ENCODE data around the gene USP28.

The USP28 gene

GRCh38 chr11:113829751-113830150 is 45.6 kb downstream of the USP28 start:
- H2BK12ac ChIP-seq (ENCODE audit: low read length) = no peak overlapping the region
- no peak overlapping the region for H3K14ac ChIP-seq (ENCODE audit: low read length)
- peaks cover 0 to 8% of the 10 kb centered on the region in 2 experiments for H3K36me3 ChIP-seq (ENCODE audit: control insufficient read depth in 1 of 2, insufficient read depth in 2 of 2, low read length in 2 of 2)
- H4K12ac ChIP-seq (ENCODE audit: low read depth, low read length) = no peak overlapping the region
- no peak overlapping the region for H3K27ac ChIP-seq (ENCODE audit: low read depth, low read length)
- WGBS (ENCODE audit: extremely low coverage, insufficient coverage, insufficient read length) = no CpG with 5 or more reads among the region's 2 CpGs
- H2AFZ ChIP-seq (ENCODE audit: insufficient read depth, low read length, poor library complexity) = no peak overlapping the region
- no peak overlapping the region for H4K91ac ChIP-seq (ENCODE audit: low read depth, low read length)
- no peaks in the 10 kb centered on the region for H3K79me2 ChIP-seq (ENCODE audit: control insufficient read depth, insufficient read depth, low read length, poor library complexity)
- H2BK5ac ChIP-seq (ENCODE audit: low read depth, low read length, poor library complexity) = no peak overlapping the region
- no peak overlapping the region for H3K4ac ChIP-seq (ENCODE audit: low read depth, low read length)
- H3K79me1 ChIP-seq (ENCODE audit: low read length) = no peaks in the 10 kb centered on the region
- H3K9ac ChIP-seq (ENCODE audit: low read length) = no peak overlapping the region
- no peak overlapping the region for H3K4me2 ChIP-seq (ENCODE audit: low read length)
- H3K27me3 ChIP-seq (ENCODE audit: insufficient read depth, low read length) = no peaks in the 10 kb centered on the region
- no peak overlapping the region for H3K18ac ChIP-seq (ENCODE audit: low read length)
- no peak for DNase-seq
- H3K9me3 ChIP-seq (ENCODE audit: insufficient read depth, low read depth, low read length) = no peaks in the 10 kb centered on the region
- no peak overlapping the region for H2BK120ac ChIP-seq (ENCODE audit: insufficient read depth, low read length, poor library complexity)
- no peaks in the 10 kb centered on the region for H3K4me1 ChIP-seq (ENCODE audit: control insufficient read depth in 1 of 2, insufficient read depth in 2 of 2, low read length in 2 of 2)
- H4K8ac ChIP-seq (ENCODE audit: low read depth, low read length) = no peak overlapping the region
- no peak overlapping the region for H3K23ac ChIP-seq (ENCODE audit: low read length)
- no peak overlapping the region for H3K4me3 ChIP-seq (ENCODE audit: low read depth, low read length)
- H2AK5ac ChIP-seq (ENCODE audit: low read length) = no peak overlapping the region

GRCh38 chr11:113828191-113828590 is 47.2 kb downstream of the USP28 start:
- Histone ChIP-seq H3K9me3 (ENCODE audit: insufficient read depth, low read depth, low read length) (no peaks in the 10 kb centered on the region), H3K36me3 (ENCODE audit: control insufficient read depth in 1 of 2, insufficient read depth in 2 of 2, low read length in 2 of 2) (peaks cover 0 to 6% of the 10 kb centered on the region in 2 experiments), H4K91ac (ENCODE audit: low read depth, low read length) (no peak overlapping the region), H4K12ac (ENCODE audit: low read depth, low read length) (no peak overlapping the region), H2BK12ac (ENCODE audit: low read length) (no peak overlapping the region), H2BK5ac (ENCODE audit: low read depth, low read length, poor library complexity) (no peak overlapping the region), H3K9ac (ENCODE audit: low read length) (no peak overlapping the region), H3K4me1 (ENCODE audit: control insufficient read depth in 1 of 2, insufficient read depth in 2 of 2, low read length in 2 of 2) (no peaks in the 10 kb centered on the region), H3K4me2 (ENCODE audit: low read length) (no peak overlapping the region), H3K27ac (ENCODE audit: low read depth, low read length) (no peak overlapping the region), H3K14ac (ENCODE audit: low read length) (no peak overlapping the region), H3K18ac (ENCODE audit: low read length) (no peak overlapping the region), H2AK5ac (ENCODE audit: low read length) (no peak overlapping the region), H2AFZ (ENCODE audit: insufficient read depth, low read length, poor library complexity) (no peak overlapping the region), H3K79me2 (ENCODE audit: control insufficient read depth, insufficient read depth, low read length, poor library complexity) (no peaks in the 10 kb centered on the region), H3K27me3 (ENCODE audit: insufficient read depth, low read length) (no peaks in the 10 kb centered on the region), H4K8ac (ENCODE audit: low read depth, low read length) (no peak overlapping the region), H3K79me1 (ENCODE audit: low read length) (no peaks in the 10 kb centered on the region), H3K4ac (ENCODE audit: low read depth, low read length) (no peak overlapping the region), H3K4me3 (ENCODE audit: low read depth, low read length) (no peak overlapping the region), H2BK120ac (ENCODE audit: insufficient read depth, low read length, poor library complexity) (no peak overlapping the region), H3K23ac (ENCODE audit: low read length) (no peak overlapping the region)
- WGBS (ENCODE audit: extremely low coverage, insufficient coverage, insufficient read length) = no CpG with 5 or more reads among the region's 1 CpG
- DNase-seq = no peak

- Histone ChIP-seq H3K4me3 (ENCODE audit: low read depth, low read length) (no peak overlapping the region), H3K27me3 (ENCODE audit: insufficient read depth, low read length) (no peaks in the 10 kb centered on the region), H3K9ac (ENCODE audit: low read length) (no peak overlapping the region), H3K27ac (ENCODE audit: low read depth, low read length) (no peak overlapping the region), H2AFZ (ENCODE audit: insufficient read depth, low read length, poor library complexity) (no peak overlapping the region), H3K4ac (ENCODE audit: low read depth, low read length) (no peak overlapping the region), H3K9me3 (ENCODE audit: insufficient read depth, low read depth, low read length) (no peaks in the 10 kb centered on the region), H2BK5ac (ENCODE audit: low read depth, low read length, poor library complexity) (no peak overlapping the region), H3K14ac (ENCODE audit: low read length) (no peak overlapping the region), H3K79me1 (ENCODE audit: low read length) (no peaks in the 10 kb centered on the region), H3K4me2 (ENCODE audit: low read length) (no peak overlapping the region), H3K79me2 (ENCODE audit: control insufficient read depth, insufficient read depth, low read length, poor library complexity) (no peaks in the 10 kb centered on the region), H3K18ac (ENCODE audit: low read length) (no peak overlapping the region), H2AK5ac (ENCODE audit: low read length) (no peak overlapping the region), H3K36me3 (ENCODE audit: control insufficient read depth in 1 of 2, insufficient read depth in 2 of 2, low read length in 2 of 2) (peaks cover 0 to 4% of the 10 kb centered on the region in 2 experiments), H4K8ac (ENCODE audit: low read depth, low read length) (no peak overlapping the region), H4K91ac (ENCODE audit: low read depth, low read length) (no peak overlapping the region), H3K4me1 (ENCODE audit: control insufficient read depth in 1 of 2, insufficient read depth in 2 of 2, low read length in 2 of 2) (no peaks in the 10 kb centered on the region), H2BK120ac (ENCODE audit: insufficient read depth, low read length, poor library complexity) (no peak overlapping the region), H4K12ac (ENCODE audit: low read depth, low read length) (no peak overlapping the region), H2BK12ac (ENCODE audit: low read length) (no peak overlapping the region), H3K23ac (ENCODE audit: low read length) (no peak overlapping the region)
- no peak for DNase-seq
- no CpG with 5 or more reads among the region's 3 CpGs for WGBS (ENCODE audit: extremely low coverage, insufficient coverage, insufficient read length)
These were observed 47.9 kb downstream of the USP28 start for GRCh38 chr11:113827477-113827876.

- Histone ChIP-seq H2AFZ (ENCODE audit: insufficient read depth, low read length, poor library complexity) (no peak overlapping the region), H3K36me3 (ENCODE audit: control insufficient read depth in 1 of 2, insufficient read depth in 2 of 2, low read length in 2 of 2) (peaks cover 10% of the 10 kb centered on the region in 2 experiments)
These were observed 56.9 kb downstream of the USP28 start for GRCh38 chr11:113818426-113818825.

More at GRCh38 chr11:113818426-113818825, 56.9 kb downstream of the USP28 start:
- H4K91ac ChIP-seq (ENCODE audit: low read depth, low read length) = no peak overlapping the region
- no peaks in the 10 kb centered on the region for H3K27me3 ChIP-seq (ENCODE audit: insufficient read depth, low read length)
- no peaks in the 10 kb centered on the region for H3K79me1 ChIP-seq (ENCODE audit: low read length)
- H3K9me3 ChIP-seq (ENCODE audit: insufficient read depth, low read depth, low read length) = no peaks in the 10 kb centered on the region
- no peak overlapping the region for H3K4me2 ChIP-seq (ENCODE audit: low read length)
- no peak for DNase-seq
- no CpG with 5 or more reads among the region's 3 CpGs for WGBS (ENCODE audit: extremely low coverage, insufficient coverage, insufficient read length)
- H2BK120ac ChIP-seq (ENCODE audit: insufficient read depth, low read length, poor library complexity) = no peak overlapping the region
- no peak overlapping the region for H4K12ac ChIP-seq (ENCODE audit: low read depth, low read length)
- H3K79me2 ChIP-seq (ENCODE audit: control insufficient read depth, insufficient read depth, low read length, poor library complexity) = no peaks in the 10 kb centered on the region
- no peaks in the 10 kb centered on the region for H3K4me1 ChIP-seq (ENCODE audit: control insufficient read depth in 1 of 2, insufficient read depth in 2 of 2, low read length in 2 of 2)
- no peak overlapping the region for H3K9ac ChIP-seq (ENCODE audit: low read length)
- H3K4me3 ChIP-seq (ENCODE audit: low read depth, low read length) = no peak overlapping the region
- H2BK12ac ChIP-seq (ENCODE audit: low read length) = no peak overlapping the region
- no peak overlapping the region for H3K27ac ChIP-seq (ENCODE audit: low read depth, low read length)
- no peak overlapping the region for H3K14ac ChIP-seq (ENCODE audit: low read length)
- no peak overlapping the region for H4K8ac ChIP-seq (ENCODE audit: low read depth, low read length)
- H3K23ac ChIP-seq (ENCODE audit: low read length) = no peak overlapping the region
- no peak overlapping the region for H3K18ac ChIP-seq (ENCODE audit: low read length)
- H2BK5ac ChIP-seq (ENCODE audit: low read depth, low read length, poor library complexity) = no peak overlapping the region
- H2AK5ac ChIP-seq (ENCODE audit: low read length) = no peak overlapping the region
- H3K4ac ChIP-seq (ENCODE audit: low read depth, low read length) = no peak overlapping the region

All from trophoblast cell (in vitro differentiated cells and primary cell).